ENCODE measurements around the gene MANSC1. TPM values are rescaled to one million over a fixed set of nuclear protein-coding genes. Genes with fewer than 3 reads are reported as not detected.

Gene MANSC1
- total and polyA plus RNA-seq, 2 donors (not counting 3 experiments of a cell fraction or from before 2014, with no cell fraction given), result 37.0 to 65.0 TPM

DNA sequence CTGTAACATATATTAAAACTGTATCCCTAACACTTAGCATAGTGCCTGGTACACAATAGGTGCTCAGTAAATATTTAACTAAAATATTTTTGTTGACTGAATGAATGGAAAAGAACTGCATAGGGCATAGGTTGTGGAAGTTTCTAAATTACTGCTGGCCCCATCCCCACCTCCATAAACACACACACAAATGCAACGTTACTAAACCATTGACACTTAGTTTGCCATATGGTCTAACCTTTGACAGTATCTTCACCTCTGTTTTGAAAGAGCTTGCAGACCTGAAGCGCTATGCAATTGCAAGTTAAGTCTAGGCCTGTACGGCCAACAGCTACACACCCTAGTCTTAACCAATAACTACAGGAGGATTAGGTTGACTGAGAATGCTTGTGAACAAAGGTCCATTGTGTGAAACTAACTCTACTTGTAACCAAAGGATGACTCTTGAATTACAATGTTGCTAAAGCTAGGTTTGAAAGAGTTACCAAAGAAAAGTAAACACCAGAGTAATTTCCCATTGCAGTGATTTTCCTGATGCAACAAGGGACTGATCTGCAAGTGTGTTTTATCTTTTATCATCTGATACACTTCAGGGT lies 924 bp upstream of the MANSC1 start:
- dilution Hi-C loops (cut with MboI; ENCODE audit: extremely low pct_ligation_motif_present, low sequenced_read_pairs), result no loop called here
- Histone ChIP-seq H3K4me3 (replicated peaks in 1 of 3; ENCODE audit: insufficient read depth in 1 of 3, low read depth in 1 of 3, low read length in 3 of 3) (no peak overlapping the region), H3K27me3 (ENCODE audit: control insufficient read depth in 2 of 2, insufficient read depth in 2 of 2, low read length in 2 of 2) (no peaks in the 10 kb centered on the region), H2AFZ (ENCODE audit: low read depth, low read length) (no peak overlapping the region), H4K20me1 (replicated peaks; ENCODE audit: control insufficient read depth, extremely low read depth, insufficient read depth, low read length) (no peaks in the 10 kb centered on the region), H3K4me2 (ENCODE audit: insufficient read depth, low read length) (peak overlapping the region; percentile 45), H3K9me3 (replicated peaks; ENCODE audit: control insufficient read depth, insufficient read depth, low read length) (no peaks in the 10 kb centered on the region), H3K27ac (ENCODE audit: insufficient read depth, low read depth, low read length) (no peak overlapping the region), H3K9ac (replicated peaks; ENCODE audit: extremely low read depth, insufficient read depth, low read length) (no peak overlapping the region), H3K36me3 (ENCODE audit: control insufficient read depth in 2 of 2, extremely low read depth in 1 of 2, insufficient read depth in 2 of 2, low read length in 2 of 2) (no peaks in the 10 kb centered on the region), H3K9me1 (replicated peaks; ENCODE audit: control insufficient read depth, extremely low read depth, insufficient read depth, low read length) (no peaks in the 10 kb centered on the region), H3K4me1 (ENCODE audit: control insufficient read depth, extremely low read depth, insufficient read depth, low read length) (peaks cover 7% of the 10 kb centered on the region), H3K79me2 (ENCODE audit: control insufficient read depth, insufficient read depth, low read length) (no peaks in the 10 kb centered on the region)
- CTCF ChIA-PET, result interaction anchor here (2.8 kb wide), 1 partner anchor 17 kb away, joined by 26 read pairs; no protein-coding TSS in a partner anchor
- POLR2A ChIA-PET, result no interaction called here
- BruUV-seq (replicated peaks), result no TSS peak
- intact Hi-C loops (cut with micrococcal nuclease), result no loop called here
- FAIRE-seq (no peak), DNase-seq (ENCODE audit: low read depth, low spot score) (no peak)
- no peak for TF ChIP-seq EZH2 (IDR thresholded peaks at IDR 0.05; ENCODE audit: borderline replicate concordance, low read depth, low read length, severe bottlenecking)
- TF ChIP-seq, protein P1, sequence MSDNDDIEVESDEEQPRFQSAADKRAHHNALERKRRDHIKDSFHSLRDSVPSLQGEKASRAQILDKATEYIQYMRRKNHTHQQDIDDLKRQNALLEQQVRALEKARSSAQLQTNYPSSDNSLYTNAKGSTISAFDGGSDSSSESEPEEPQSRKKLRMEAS (IDR thresholded peaks at IDR 0.05; ENCODE audit: insufficient read depth, insufficient read length), result no peak
- TF ChIP-seq POLR2AphosphoS5 (IDR thresholded peaks at IDR 0.05; ENCODE audit: insufficient read depth, low read depth, low read length), result no peak
- no peak for TF ChIP-seq FOS (IDR thresholded peaks at IDR 0.05; ENCODE audit: borderline replicate concordance, insufficient read depth, low read length)
- no peak for TF ChIP-seq JUN (IDR thresholded peaks at IDR 0.05; ENCODE audit: borderline replicate concordance, insufficient read depth, insufficient read length, low read depth)
- no peak for TF ChIP-seq POLR2A (IDR thresholded peaks at IDR 0.05; ENCODE audit: low read depth, low read length)
- TF ChIP-seq, protein P2, sequence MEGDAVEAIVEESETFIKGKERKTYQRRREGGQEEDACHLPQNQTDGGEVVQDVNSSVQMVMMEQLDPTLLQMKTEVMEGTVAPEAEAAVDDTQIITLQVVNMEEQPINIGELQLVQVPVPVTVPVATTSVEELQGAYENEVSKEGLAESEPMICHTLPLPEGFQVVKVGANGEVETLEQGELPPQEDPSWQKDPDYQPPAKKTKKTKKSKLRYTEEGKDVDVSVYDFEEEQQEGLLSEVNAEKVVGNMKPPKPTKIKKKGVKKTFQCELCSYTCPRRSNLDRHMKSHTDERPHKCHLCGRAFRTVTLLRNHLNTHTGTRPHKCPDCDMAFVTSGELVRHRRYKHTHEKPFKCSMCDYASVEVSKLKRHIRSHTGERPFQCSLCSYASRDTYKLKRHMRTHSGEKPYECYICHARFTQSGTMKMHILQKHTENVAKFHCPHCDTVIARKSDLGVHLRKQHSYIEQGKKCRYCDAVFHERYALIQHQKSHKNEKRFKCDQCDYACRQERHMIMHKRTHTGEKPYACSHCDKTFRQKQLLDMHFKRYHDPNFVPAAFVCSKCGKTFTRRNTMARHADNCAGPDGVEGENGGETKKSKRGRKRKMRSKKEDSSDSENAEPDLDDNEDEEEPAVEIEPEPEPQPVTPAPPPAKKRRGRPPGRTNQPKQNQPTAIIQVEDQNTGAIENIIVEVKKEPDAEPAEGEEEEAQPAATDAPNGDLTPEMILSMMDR (IDR thresholded peaks at IDR 0.05; ENCODE audit: extremely low read depth in 1 of 2, insufficient read depth in 1 of 2, low read depth in 1 of 2, low read length in 2 of 2), result no peak

All from endothelial cell of umbilical vein (primary cell).